Measurements from ENCODE around the gene COL8A2. TPM values are rescaled to one million over a fixed set of nuclear protein-coding genes. Genes with fewer than 3 reads are reported as not detected.

Gene COL8A2
- total RNA-seq, 1 donor: 11.0 TPM

- no peak for DNase-seq (ENCODE audit: low read depth)
- H3K4me3 ChIP-seq (ENCODE audit: low read depth, low read length): no peak overlapping the region
- TF ChIP-seq CTCF (IDR thresholded peaks at IDR 0.05; ENCODE audit: insufficient read depth, low read length): no peak
Measured at GRCh38 chr1:36128126-36128904, 3.3 kb upstream of the COL8A2 start.

- no peak overlapping the region for H3K4me3 ChIP-seq (ENCODE audit: low read depth, low read length)
- DNase-seq (ENCODE audit: low read depth): no peak
- no peak for TF ChIP-seq CTCF (IDR thresholded peaks at IDR 0.05; ENCODE audit: insufficient read depth, low read length)
Measured at GRCh38 chr1:36126797-36127500, 1.9 kb upstream of the COL8A2 start.

GRCh38 chr1:36126005-36126716 is 1.1 kb upstream of the COL8A2 start:
- H3K4me3 ChIP-seq (ENCODE audit: low read depth, low read length): no peak overlapping the region
- DNase-seq (ENCODE audit: low read depth): no peak
- no peak for TF ChIP-seq CTCF (IDR thresholded peaks at IDR 0.05; ENCODE audit: insufficient read depth, low read length)

- no peak for TF ChIP-seq CTCF (IDR thresholded peaks at IDR 0.05; ENCODE audit: insufficient read depth, low read length)
- peak overlapping the region; percentile 22 for H3K4me3 ChIP-seq (ENCODE audit: low read depth, low read length)
Measured at GRCh38 chr1:36124404-36125128, 456 bp downstream of the COL8A2 start.

GRCh38 chr1:36123356-36123755 is 1.7 kb downstream of the COL8A2 start:
- no peak for TF ChIP-seq CTCF (IDR thresholded peaks at IDR 0.05; ENCODE audit: insufficient read depth, low read length)
- no peak for DNase-seq (ENCODE audit: low read depth)
- H3K4me3 ChIP-seq (ENCODE audit: low read depth, low read length): no peak overlapping the region

More at GRCh38 chr1:36124404-36125128, 456 bp downstream of the COL8A2 start:
- no peak for DNase-seq (ENCODE audit: low read depth)
